Inferior parietal cortex (tissue), 1 donor: ENCODE results near the gene KCNK3.

Experiments used
- DNase-seq: peaks from one replicate; pipeline ENCODE4 v3.0.0-alpha.2; 2016; ENCODE audit errors: extremely low spot score

KCNK3 gene

DNA sequence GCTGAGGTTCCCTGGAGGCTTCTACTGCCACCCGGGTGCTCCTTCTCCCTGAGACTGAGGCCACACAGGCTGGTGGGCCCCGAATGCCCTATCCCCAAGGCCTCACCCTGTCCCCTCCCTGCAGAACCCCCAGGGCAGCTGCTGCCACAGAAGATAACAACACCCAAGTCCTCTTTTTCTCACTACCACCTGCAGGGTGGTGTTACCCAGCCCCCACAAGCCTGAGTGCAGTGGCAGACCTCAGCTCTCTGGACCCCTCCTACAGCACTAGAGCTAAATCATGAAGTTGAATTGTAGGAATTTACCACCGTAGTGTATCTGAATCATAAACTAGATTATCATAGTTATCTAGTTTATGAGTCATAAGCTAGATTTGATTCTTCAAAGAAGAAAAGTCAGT is 86.0 kb downstream of the KCNK3 start:
- no peak for DNase-seq

DNA sequence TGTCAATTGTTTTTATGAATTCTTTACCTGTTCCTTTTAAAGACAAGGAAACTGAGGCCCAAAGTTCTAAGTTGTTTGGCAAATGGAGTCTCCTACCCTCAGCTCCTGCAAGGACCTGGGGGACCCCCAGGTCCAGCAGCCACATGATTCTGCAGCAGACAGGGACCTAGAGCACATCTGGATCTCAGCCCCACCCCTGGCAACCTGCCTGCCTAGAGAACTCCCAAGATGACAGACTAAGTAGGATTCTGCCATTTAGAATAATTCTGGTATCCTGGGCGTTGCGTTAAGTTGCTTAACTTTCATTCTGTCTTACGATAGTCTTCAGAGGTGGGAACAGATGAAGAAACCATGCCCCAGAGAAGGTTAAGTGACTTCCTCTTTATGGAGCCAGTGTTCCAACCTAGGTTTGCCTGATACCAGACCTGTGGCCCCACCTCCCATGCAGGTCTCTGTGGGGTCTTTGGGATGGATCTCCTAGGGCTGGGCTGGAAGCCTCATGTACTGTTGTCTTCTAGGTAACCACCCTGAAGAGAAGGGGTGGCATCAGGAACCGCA is 87.8 kb downstream of the KCNK3 start:
- no peak for DNase-seq
